ENCODE results near the gene EVA1A.

Gene EVA1A

DNA sequence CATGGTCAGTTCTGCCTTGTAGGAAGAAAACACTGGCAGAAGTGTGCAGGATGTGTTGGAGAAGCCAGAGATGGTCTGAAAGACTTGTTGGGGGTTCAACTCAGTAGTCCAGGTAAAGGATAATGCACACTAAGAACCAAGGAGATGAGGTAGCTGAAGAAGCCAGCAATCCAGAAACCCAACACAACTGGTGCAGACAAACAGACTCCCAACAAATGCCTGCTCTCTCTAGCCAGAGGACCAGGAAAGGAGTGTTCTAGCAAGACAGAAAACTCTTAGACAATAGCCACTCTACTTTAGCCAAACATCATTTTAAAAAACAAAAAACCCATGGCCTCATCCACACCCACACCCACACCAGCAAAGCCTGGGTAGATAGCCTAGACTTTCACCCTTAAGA lies 33.9 kb downstream of the EVA1A start (continued):
- no peak for TF ChIP-seq BCL11B (tag by site-specific recombination; IDR thresholded peaks at IDR 0.05; ENCODE audit: low read depth)

DNA sequence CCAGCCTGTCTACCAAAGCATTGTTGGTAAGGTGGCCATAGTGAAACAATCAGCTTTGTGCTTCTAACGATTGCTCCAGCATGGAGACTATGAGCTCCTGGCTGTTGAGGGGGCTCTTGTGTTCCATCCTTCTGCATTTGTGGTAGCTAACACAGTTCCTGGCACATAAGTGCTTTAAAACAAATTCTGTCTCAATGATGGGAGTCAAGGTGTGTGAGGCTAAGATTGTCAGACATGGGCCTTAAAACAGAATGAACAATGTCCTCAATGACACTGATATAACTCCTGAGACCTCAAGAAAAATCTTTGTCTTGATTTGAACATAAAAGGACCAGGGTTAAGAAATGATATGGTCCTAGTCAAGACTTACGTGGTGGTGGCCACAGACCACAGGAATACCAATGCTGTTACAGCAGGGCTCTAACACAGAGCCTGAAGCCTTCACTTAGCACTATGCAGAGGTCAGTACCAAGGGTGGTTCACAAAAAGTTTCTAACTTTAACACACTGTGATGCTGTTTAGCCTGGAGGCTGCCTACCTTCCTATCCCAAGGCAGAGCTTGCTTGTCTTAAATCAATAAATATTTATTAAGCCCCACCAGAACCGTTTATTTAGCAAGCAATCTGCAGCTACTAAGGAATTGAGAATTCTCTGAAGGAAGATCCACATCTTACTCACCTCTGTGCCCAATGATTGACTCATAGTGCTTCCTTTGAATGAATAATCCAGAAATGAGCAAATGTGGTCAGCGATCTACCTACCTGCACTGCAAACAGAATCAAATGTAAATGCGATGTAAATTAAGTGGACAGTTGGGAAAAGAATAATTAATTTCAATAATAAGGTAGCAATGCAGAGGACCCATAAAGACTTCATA lies 35.1 kb downstream of the EVA1A start:
- ChIA-PET CTCF (interaction anchor here (0.7 kb wide), 1 partner anchor 22 kb away, joined by 3 read pairs; no protein-coding TSS in a partner anchor), POLR2A (no interaction called here)
- no peak overlapping the region for H3K4me3 ChIP-seq (ENCODE audit: low read depth, low read length)
- TF ChIP-seq, protein P1, sequence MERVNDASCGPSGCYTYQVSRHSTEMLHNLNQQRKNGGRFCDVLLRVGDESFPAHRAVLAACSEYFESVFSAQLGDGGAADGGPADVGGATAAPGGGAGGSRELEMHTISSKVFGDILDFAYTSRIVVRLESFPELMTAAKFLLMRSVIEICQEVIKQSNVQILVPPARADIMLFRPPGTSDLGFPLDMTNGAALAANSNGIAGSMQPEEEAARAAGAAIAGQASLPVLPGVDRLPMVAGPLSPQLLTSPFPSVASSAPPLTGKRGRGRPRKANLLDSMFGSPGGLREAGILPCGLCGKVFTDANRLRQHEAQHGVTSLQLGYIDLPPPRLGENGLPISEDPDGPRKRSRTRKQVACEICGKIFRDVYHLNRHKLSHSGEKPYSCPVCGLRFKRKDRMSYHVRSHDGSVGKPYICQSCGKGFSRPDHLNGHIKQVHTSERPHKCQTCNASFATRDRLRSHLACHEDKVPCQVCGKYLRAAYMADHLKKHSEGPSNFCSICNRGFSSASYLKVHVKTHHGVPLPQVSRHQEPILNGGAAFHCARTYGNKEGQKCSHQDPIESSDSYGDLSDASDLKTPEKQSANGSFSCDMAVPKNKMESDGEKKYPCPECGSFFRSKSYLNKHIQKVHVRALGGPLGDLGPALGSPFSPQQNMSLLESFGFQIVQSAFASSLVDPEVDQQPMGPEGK (tag by site-specific recombination; IDR thresholded peaks at IDR 0.05), result no peak
- TF ChIP-seq ZFP41 (tag by site-specific recombination; IDR thresholded peaks at IDR 0.05; ENCODE audit: borderline replicate concordance) (no peak), PRDM1 (tag by site-specific recombination; IDR thresholded peaks at IDR 0.05) (no peak), ZIC2 (tag by site-specific recombination; IDR thresholded peaks at IDR 0.05) (no peak), KLF9 (tag by site-specific recombination; IDR thresholded peaks at IDR 0.05; ENCODE audit: low read depth) (no peak), ZNF184 (tag by site-specific recombination; IDR thresholded peaks at IDR 0.05) (no peak), ZNF830 (tag by site-specific recombination; IDR thresholded peaks at IDR 0.05; ENCODE audit: low read depth) (no peak), SP7 (tag by site-specific recombination; IDR thresholded peaks at IDR 0.05) (no peak), ZFHX2 (tag by site-specific recombination; conservative IDR thresholded peaks at IDR 0.05) (no peak), TCF7L2 (IDR thresholded peaks at IDR 0.05; ENCODE audit: borderline replicate concordance, low read depth, low read length) (no peak), KLF16 (tag by site-specific recombination; IDR thresholded peaks at IDR 0.05) (no peak)
- TF ChIP-seq, protein P2, sequence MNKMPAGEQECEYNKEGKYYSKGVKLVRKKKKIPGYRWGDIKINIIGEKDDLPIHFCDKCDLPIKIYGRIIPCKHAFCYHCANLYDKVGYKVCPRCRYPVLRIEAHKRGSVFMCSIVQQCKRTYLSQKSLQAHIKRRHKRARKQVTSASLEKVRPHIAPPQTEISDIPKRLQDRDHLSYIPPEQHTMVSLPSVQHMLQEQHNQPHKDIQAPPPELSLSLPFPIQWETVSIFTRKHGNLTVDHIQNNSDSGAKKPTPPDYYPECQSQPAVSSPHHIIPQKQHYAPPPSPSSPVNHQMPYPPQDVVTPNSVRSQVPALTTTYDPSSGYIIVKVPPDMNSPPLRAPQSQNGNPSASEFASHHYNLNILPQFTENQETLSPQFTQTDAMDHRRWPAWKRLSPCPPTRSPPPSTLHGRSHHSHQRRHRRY (tag by site-specific recombination; IDR thresholded peaks at IDR 0.05), result no peak
- TF ChIP-seq, protein P3, sequence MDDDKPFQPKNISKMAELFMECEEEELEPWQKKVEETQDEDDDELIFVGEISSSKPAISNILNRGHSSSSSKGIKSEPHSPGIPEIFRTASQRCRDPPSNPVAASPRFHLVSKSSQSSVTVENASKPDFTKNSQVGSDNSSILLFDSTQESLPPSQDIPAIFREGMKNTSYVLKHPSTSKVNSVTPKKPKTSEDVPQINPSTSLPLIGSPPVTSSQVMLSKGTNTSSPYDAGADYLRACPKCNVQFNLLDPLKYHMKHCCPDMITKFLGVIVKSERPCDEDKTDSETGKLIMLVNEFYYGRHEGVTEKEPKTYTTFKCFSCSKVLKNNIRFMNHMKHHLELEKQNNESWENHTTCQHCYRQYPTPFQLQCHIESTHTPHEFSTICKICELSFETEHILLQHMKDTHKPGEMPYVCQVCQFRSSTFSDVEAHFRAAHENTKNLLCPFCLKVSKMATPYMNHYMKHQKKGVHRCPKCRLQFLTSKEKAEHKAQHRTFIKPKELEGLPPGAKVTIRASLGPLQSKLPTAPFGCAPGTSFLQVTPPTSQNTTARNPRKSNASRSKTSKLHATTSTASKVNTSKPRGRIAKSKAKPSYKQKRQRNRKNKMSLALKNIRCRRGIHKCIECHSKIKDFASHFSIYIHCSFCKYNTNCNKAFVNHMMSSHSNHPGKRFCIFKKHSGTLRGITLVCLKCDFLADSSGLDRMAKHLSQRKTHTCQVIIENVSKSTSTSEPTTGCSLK (tag by site-specific recombination; IDR thresholded peaks at IDR 0.05), result no peak
- TF ChIP-seq, protein P4, sequence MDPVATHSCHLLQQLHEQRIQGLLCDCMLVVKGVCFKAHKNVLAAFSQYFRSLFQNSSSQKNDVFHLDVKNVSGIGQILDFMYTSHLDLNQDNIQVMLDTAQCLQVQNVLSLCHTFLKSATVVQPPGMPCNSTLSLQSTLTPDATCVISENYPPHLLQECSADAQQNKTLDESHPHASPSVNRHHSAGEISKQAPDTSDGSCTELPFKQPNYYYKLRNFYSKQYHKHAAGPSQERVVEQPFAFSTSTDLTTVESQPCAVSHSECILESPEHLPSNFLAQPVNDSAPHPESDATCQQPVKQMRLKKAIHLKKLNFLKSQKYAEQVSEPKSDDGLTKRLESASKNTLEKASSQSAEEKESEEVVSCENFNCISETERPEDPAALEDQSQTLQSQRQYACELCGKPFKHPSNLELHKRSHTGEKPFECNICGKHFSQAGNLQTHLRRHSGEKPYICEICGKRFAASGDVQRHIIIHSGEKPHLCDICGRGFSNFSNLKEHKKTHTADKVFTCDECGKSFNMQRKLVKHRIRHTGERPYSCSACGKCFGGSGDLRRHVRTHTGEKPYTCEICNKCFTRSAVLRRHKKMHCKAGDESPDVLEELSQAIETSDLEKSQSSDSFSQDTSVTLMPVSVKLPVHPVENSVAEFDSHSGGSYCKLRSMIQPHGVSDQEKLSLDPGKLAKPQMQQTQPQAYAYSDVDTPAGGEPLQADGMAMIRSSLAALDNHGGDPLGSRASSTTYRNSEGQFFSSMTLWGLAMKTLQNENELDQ (tag by site-specific recombination; IDR thresholded peaks at IDR 0.05; ENCODE audit: low read depth), result no peak
- TF ChIP-seq, protein P5, sequence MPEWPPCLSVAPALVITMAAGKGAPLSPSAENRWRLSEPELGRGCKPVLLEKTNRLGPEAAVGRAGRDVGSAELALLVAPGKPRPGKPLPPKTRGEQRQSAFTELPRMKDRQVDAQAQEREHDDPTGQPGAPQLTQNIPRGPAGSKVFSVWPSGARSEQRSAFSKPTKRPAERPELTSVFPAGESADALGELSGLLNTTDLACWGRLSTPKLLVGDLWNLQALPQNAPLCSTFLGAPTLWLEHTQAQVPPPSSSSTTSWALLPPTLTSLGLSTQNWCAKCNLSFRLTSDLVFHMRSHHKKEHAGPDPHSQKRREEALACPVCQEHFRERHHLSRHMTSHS (tag by site-specific recombination; IDR thresholded peaks at IDR 0.05), result no peak
- TF ChIP-seq, protein P6, sequence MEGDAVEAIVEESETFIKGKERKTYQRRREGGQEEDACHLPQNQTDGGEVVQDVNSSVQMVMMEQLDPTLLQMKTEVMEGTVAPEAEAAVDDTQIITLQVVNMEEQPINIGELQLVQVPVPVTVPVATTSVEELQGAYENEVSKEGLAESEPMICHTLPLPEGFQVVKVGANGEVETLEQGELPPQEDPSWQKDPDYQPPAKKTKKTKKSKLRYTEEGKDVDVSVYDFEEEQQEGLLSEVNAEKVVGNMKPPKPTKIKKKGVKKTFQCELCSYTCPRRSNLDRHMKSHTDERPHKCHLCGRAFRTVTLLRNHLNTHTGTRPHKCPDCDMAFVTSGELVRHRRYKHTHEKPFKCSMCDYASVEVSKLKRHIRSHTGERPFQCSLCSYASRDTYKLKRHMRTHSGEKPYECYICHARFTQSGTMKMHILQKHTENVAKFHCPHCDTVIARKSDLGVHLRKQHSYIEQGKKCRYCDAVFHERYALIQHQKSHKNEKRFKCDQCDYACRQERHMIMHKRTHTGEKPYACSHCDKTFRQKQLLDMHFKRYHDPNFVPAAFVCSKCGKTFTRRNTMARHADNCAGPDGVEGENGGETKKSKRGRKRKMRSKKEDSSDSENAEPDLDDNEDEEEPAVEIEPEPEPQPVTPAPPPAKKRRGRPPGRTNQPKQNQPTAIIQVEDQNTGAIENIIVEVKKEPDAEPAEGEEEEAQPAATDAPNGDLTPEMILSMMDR (tag by site-specific recombination; IDR thresholded peaks at IDR 0.05), result no peak
- H3K36me3 ChIP-seq (ENCODE audit: control insufficient read depth in 2 of 2, insufficient read depth in 1 of 2, low read length in 2 of 2), result no peaks in the 10 kb centered on the region
- H3K9me3 ChIP-seq (ENCODE audit: control insufficient read depth, insufficient read depth, low read depth, low read length), result no peaks in the 10 kb centered on the region
- H3K4me1 ChIP-seq (ENCODE audit: control insufficient read depth, insufficient read depth, low read length), result no peaks in the 10 kb centered on the region
- H3K27ac ChIP-seq (ENCODE audit: extremely low read depth, low read depth, low read length), result no peak overlapping the region
